NCI-H82 treated with DMSO at 0.1 percent for 48 hours (cell line): ENCODE results near the gene ZSWIM8.
A peak's percentile ranks its signal among the peaks of the same experiment; 100 is the strongest.
"Not testable (repeated sequence)": the region's sequence is repeated elsewhere in the genome, so short reads cannot be mapped to it uniquely, and the experiment has no call there.

Experiments
- DNase-seq: peaks from one replicate; lab custom pipeline; 2025; ENCODE audit not compliant: unreplicated experiment; lab: John Stamatoyannopoulos, UW

The ZSWIM8 gene

GRCh38 chr10:73785211-73785720 lies at the start of gene ZSWIM8:
Gene ZSWIM8, plus strand, starts transcription at chr10:73785606. Its CDS starts 273 bp downstream, at chr10:73785879.
- DNase-seq: peak; percentile 52

- DNase-seq: not testable (repeated sequence)
Measured at GRCh38 chr10:73740501-73741254, 44.7 kb upstream of the ZSWIM8 start.

DNA sequence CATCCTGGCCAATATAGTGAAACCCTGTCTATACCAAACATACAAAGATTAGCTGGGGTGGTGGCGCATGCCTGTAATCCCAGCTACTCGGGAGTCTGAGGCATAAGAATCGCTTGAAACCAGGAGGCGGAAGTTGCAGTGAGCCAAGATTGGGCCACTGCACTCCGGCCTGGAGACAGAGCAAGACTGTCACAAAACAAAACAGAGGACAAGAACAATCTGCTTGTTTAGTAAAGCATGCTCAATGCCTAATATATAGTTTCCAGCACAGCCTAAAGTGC lies 43.0 kb upstream of the ZSWIM8 start:
- no peak for DNase-seq

GRCh38 chr10:73743327-73743904 lies 42.0 kb upstream of the ZSWIM8 start:
- DNase-seq: no peak

- peak; percentile 81 for DNase-seq
Measured at GRCh38 chr10:73743905-73744663, 41.3 kb upstream of the ZSWIM8 start, which contains the start of gene SEC24C. Gene SEC24C, plus strand, starts transcription at chr10:73744372. Its CDS starts 2,461 bp downstream, at chr10:73746833.

GRCh38 chr10:73744664-73744975 lies 40.8 kb upstream of the ZSWIM8 start:
- no peak for DNase-seq

- DNase-seq: no peak
Measured at GRCh38 chr10:73746721-73747120, 38.7 kb upstream of the ZSWIM8 start.

DNA sequence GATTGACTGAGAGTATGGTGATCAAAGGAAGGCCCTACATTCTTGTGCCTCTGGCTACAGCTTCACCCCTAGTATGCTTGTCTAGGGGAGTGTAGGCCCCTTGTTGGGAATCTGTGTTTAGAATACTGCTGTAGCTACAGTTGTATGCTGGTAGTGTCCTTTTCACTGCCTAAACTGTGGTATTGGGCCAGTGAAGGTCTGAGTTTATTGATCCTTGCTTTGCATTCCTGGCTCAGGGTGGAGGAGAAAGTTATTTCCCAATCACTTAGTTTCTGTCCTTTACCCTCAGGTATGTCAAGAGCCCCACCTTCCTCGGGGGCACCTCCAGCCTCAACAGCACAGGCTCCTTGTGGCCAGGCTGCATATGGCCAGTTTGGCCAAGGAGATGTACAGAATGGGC lies 34.6 kb upstream of the ZSWIM8 start:
- no peak for DNase-seq

DNA sequence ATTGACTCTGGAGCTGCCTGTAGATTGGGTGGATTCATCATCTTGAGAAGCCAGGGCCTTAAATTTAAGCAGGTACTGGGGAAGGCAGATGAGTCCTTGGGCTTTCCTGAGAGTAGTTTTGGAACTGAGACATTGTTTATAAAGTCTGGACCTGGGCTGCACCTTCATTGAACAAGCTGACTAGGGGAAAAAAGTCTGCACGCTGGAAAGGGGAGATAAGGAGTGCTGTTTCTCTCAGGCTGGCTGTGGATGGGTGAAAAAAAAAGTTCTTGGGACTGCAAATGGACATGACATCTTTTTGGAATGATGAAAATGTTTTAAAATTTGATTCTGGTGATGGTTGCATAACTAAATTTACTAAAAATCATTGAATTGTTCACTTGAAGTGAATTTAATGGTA lies 29.2 kb upstream of the ZSWIM8 start:
- DNase-seq: no peak

GRCh38 chr10:73758704-73759511 lies 26.5 kb upstream of the ZSWIM8 start:
- DNase-seq: no peak

DNA sequence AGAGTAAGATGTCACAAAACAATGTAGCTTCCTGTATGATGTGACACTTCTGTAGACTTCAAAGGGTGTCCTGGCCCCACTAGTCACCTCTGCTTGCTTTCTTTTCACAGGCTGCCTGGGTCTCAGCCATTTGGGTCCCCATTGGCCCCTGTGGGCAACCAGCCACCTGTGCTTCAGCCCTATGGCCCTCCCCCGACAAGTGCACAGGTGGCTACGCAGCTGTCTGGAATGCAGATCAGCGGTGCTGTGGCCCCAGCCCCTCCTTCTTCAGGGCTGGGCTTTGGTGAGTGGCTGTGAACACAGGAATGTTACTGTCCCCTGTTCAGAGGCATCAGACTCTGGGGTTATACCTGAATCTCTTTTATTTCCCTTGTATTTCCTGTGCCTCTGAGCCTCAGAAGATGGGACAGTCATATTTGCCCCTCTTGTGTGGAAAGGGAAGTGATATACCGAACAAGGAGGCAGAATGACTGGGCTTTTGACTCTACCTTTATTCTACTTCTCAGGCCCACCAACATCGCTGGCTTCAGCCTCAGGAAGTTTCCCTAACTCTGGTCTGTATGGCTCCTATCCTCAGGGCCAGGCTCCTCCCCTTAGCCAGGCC lies 25.8 kb upstream of the ZSWIM8 start:
- DNase-seq: no peak

- no peak for DNase-seq
Measured at GRCh38 chr10:73761781-73762180, 23.6 kb upstream of the ZSWIM8 start.

DNA sequence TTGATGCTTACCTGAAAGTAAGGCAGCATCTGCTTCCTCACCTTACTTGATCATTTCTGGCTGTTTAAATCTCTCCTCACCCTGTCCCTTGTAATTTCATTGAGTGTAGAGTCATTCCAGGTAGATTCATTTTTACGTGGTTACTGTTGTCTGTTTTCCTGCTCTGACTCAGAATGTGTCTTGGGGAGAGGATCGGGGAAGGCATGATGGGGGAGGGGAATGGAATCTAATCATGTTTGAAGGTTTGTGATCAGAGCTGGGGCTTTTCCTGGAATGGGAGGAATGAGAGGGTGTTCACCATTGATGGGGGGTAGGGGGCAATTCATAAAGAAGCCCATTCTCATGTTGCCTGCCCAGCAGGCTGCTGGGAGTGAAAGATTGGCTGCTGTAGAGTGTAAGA lies 22.5 kb upstream of the ZSWIM8 start:
- no peak for DNase-seq

- no peak for DNase-seq
Measured at GRCh38 chr10:73763343-73763742, 22.1 kb upstream of the ZSWIM8 start.

GRCh38 chr10:73765066-73765465 lies 20.3 kb upstream of the ZSWIM8 start:
- DNase-seq: no peak

DNA sequence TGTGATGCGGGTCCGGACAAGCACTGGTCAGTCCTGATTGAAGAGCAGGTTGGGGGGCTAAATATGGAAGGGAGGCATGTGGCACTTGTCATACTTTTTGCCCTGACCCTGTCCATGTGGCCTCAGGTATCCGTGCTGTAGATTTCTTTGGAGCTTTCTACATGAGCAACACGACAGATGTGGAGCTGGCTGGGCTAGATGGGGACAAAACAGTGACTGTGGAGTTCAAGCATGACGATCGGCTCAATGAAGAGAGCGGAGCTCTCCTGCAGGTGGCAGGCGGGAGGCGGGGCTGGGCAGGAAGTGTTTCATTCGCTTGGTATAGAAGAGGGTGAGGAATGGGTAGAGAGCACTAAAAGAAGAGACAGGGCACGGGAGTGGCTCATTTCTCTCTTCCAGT lies 16.5 kb upstream of the ZSWIM8 start:
- no peak for DNase-seq

- no peak for DNase-seq
Measured at GRCh38 chr10:73769396-73769795, 16.0 kb upstream of the ZSWIM8 start.

DNA sequence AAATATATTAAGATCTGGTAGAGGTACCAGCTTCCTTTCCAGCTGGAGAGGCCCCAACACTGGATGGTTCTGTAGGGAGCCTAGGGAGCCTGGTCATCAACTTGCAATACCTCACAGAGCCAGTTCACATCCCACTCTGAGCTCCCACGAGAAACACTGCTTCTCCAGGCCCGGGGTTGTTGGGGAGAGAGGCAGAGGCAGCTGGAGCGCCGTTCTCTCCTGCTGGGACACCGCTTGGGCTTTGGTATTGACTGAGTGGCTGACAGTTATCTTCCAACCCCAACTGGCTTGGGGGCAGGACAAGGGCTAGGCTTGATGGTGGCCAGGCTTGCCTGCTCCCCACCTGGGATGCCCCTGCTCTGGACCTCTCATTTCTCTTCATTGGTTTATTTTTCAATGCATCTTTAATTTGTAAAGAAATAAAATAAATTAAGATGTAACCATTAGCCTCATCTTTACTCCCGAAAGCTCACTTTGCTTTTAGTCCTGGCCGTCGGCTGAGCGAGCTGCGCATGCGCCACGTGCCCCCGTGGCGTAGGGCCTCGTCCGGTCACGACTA lies 13.6 kb upstream of the ZSWIM8 start:
- no peak for DNase-seq

- DNase-seq: no peak
Measured at GRCh38 chr10:73772281-73773151, 12.9 kb upstream of the ZSWIM8 start.
